WTC11 (cell line): ENCODE measurements around the gene RPLP1. TPM values are rescaled to one million over a fixed set of nuclear protein-coding genes. Genes with fewer than 3 reads are reported as not detected.

Source experiments
- ATAC-seq: fragments of 200-7000 bp; cut with Tn5 transposase; 2 replicates; pipeline ENCODE4 v1.10.0; 2021; ENCODE audit warnings: mild to moderate bottlenecking, moderate library complexity
- CTCF ChIA-PET: fragments of 300-600 bp; sonication (Branson Sonifier 250); formaldehyde crosslinking; loops from one replicate; lab custom pipeline; 2021; ENCODE audit warnings: antibody characterized with exemption; lab: Charles Lee
- POLR2A ChIA-PET: fragments of 350-600 bp; sonication (Branson Sonifier 250); formaldehyde crosslinking; loops from one replicate; lab custom pipeline; 2021; ENCODE audit warnings: antibody characterized with exemption; lab: Charles Lee
- DNase-seq: peaks from one replicate; pipeline ENCODE4 v3.0.0; 2021; ENCODE audit warnings: low spot score
- H3K27ac Mint-ChIP-seq: 2 replicates; pipeline ENCODE4 v1.8.0; 2021; ENCODE audit warnings: mixed read lengths
- H3K27me3 Mint-ChIP-seq: 2 replicates; pipeline ENCODE4 v1.8.0; 2021; ENCODE audit warnings: low read depth, mild to moderate bottlenecking, moderate library complexity, mixed read lengths
- H3K36me3 Mint-ChIP-seq: 2 replicates; pipeline ENCODE4 v1.8.0; 2021; ENCODE audit warnings: mixed read lengths
- H3K4me1 Mint-ChIP-seq: 2 replicates; pipeline ENCODE4 v1.8.0; 2022; ENCODE audit warnings: mixed read lengths
- H3K4me3 Mint-ChIP-seq: 2 replicates; pipeline ENCODE4 v1.8.0; 2021; ENCODE audit warnings: mild to moderate bottlenecking, moderate library complexity, mixed read lengths
- H3K9me3 Mint-ChIP-seq: 2 replicates; pipeline ENCODE4 v1.8.0; 2021; ENCODE audit warnings: mixed read lengths
- ATF1 ChIP-seq: sonication (generic); formaldehyde crosslinking; IDR thresholded peaks from 2 replicates; pipeline ENCODE4 v1.8.1; 2023; ENCODE audit warnings: mild to moderate bottlenecking, moderate library complexity, missing genetic modification reagents
- ATF6 ChIP-seq: sonication (generic); formaldehyde crosslinking; IDR thresholded peaks from 2 replicates; pipeline ENCODE4 v1.8.1; 2023; ENCODE audit warnings: mild to moderate bottlenecking, missing genetic modification reagents
- CREM ChIP-seq: sonication (generic); formaldehyde crosslinking; IDR thresholded peaks from 2 replicates; pipeline ENCODE4 v1.8.1; 2022; ENCODE audit warnings: mild to moderate bottlenecking, missing genetic modification reagents, moderate library complexity
- CTCF ChIP-seq: fragments of 200-600 bp; IDR thresholded peaks from 2 replicates; pipeline ENCODE4 v1.8.0; 2022; ENCODE audit warnings: antibody characterized with exemption
- MLX ChIP-seq: sonication (generic); formaldehyde crosslinking; IDR thresholded peaks from 2 replicates; pipeline ENCODE4 v1.8.1; 2023; ENCODE audit warnings: mild to moderate bottlenecking, missing genetic modification reagents, moderate library complexity
- RELA ChIP-seq: sonication (generic); formaldehyde crosslinking; IDR thresholded peaks from 2 replicates; pipeline ENCODE4 v1.8.1; 2022; ENCODE audit warnings: missing genetic modification reagents, mild to moderate bottlenecking, borderline replicate concordance
- SMAD4 ChIP-seq: sonication (generic); formaldehyde crosslinking; IDR thresholded peaks from 2 replicates; pipeline ENCODE4 v1.8.0; 2022; ENCODE audit warnings: mild to moderate bottlenecking, missing genetic modification reagents
- SOX15 ChIP-seq: fragments of 250-450 bp; sonication (Bioruptor Pico); IDR thresholded peaks from 2 replicates; pipeline ENCODE4 v1.9.0; 2021; ENCODE audit warnings: mild to moderate bottlenecking
- ZNF281 ChIP-seq: sonication (generic); formaldehyde crosslinking; IDR thresholded peaks from 2 replicates; pipeline ENCODE4 v1.8.0; 2023; ENCODE audit warnings: mild to moderate bottlenecking, missing genetic modification reagents
- total RNA-seq: library from RNA; stranded (reverse); gene quantifications from 3 replicates; pipeline ENCODE4 v1.2.3, GENCODE V29; 2021

The RPLP1 gene
- total RNA-seq, 1 experiment from 2014 or later: 2,441 TPM

GRCh38 chr15:69476704-69477473 lies 24.3 kb downstream of the RPLP1 start (continued):
- TF ChIP-seq CTCF: no peak
- TF ChIP-seq CREM (CRISPR knock-in tag): no peak
- no peak for TF ChIP-seq ATF6 (CRISPR knock-in tag)
- no peak for TF ChIP-seq ZNF281 (CRISPR knock-in tag)

GRCh38 chr15:69478259-69478781 lies 25.7 kb downstream of the RPLP1 start:
- ChIA-PET CTCF (interaction anchor here (0.6 to 3.7 kb wide), 75 partner anchors 9 to 1216 kb away, joined by 3 to 40 read pairs (median 4); partner anchors contain the start of gene KIF23), POLR2A (no interaction called here)
- TF ChIP-seq SOX15 (CRISPR knock-in tag) (no peak), RELA (CRISPR knock-in tag) (no peak), SMAD4 (no peak), ATF1 (CRISPR knock-in tag) (no peak), CTCF (peak; percentile 92)
- Mint-ChIP-seq H3K27me3 (no peaks in the 10 kb centered on the region; the same call in 1 of the 2 replicates), H3K4me1 (no peaks in the 10 kb centered on the region), H3K4me3 (no peak overlapping the region), H3K9me3 (peaks cover 13% of the 10 kb centered on the region), H3K27ac (no peak overlapping the region), H3K36me3 (peaks cover 4% of the 10 kb centered on the region)
- ATAC-seq (peak; percentile 81), DNase-seq (peak; percentile 84)

GRCh38 chr15:69479081-69479480 lies 26.5 kb downstream of the RPLP1 start:
- POLR2A ChIA-PET: no interaction called here
- H3K27me3 Mint-ChIP-seq: no peaks in the 10 kb centered on the region; the same call in 1 of the 2 replicates
- TF ChIP-seq MLX (CRISPR knock-in tag): no peak
- H3K9me3 Mint-ChIP-seq: peaks cover 13% of the 10 kb centered on the region
- peaks cover 4% of the 10 kb centered on the region for H3K36me3 Mint-ChIP-seq
- no peak overlapping the region for H3K4me3 Mint-ChIP-seq
- no peak for DNase-seq
- ATAC-seq: no peak
- H3K27ac Mint-ChIP-seq: no peak overlapping the region
- no peaks in the 10 kb centered on the region for H3K4me1 Mint-ChIP-seq
- CTCF ChIA-PET: interaction anchor here (1.2 to 2.4 kb wide), 3 partner anchors 24 to 265 kb away, joined by 4 to 32 read pairs (median 9); no protein-coding TSS in a partner anchor
